GM20000 (cell line): ENCODE results near the gene DMD.
A peak's percentile ranks its signal among the peaks of the same experiment; 100 is the strongest.

ENCODE experiments used
- DNase-seq: peaks from one replicate; pipeline ENCODE4 v3.0.0; 2012; ENCODE audit warnings: low spot score
- TF ChIP-seq, protein P1 (sequence below): IDR thresholded peaks from 2 replicates; pipeline ENCODE4 v1.5.1; 2012; ENCODE audit warnings: mild to moderate bottlenecking, control low read depth; ENCODE audit errors: extremely low read depth, missing control alignments

The DMD gene

DNA sequence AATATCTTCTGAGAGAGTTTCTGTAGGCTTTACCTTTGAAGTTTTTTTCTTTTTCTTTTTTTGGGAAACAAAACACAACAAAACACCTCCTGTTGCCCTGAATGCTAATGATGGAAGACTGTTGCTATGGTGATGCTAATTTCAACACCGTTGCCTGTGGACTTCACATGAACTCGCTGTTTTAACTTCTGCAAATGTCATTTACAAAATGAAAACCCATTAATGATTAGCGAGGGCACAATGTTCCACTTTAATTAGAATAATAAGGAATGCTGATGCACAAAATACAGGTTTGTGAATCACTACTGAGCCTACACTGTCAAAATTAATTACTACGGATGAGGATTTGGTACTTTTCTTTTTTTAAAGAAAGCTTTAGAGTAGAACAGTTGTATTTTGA lies 1912.4 kb downstream of the DMD start:
- TF ChIP-seq, protein P1, sequence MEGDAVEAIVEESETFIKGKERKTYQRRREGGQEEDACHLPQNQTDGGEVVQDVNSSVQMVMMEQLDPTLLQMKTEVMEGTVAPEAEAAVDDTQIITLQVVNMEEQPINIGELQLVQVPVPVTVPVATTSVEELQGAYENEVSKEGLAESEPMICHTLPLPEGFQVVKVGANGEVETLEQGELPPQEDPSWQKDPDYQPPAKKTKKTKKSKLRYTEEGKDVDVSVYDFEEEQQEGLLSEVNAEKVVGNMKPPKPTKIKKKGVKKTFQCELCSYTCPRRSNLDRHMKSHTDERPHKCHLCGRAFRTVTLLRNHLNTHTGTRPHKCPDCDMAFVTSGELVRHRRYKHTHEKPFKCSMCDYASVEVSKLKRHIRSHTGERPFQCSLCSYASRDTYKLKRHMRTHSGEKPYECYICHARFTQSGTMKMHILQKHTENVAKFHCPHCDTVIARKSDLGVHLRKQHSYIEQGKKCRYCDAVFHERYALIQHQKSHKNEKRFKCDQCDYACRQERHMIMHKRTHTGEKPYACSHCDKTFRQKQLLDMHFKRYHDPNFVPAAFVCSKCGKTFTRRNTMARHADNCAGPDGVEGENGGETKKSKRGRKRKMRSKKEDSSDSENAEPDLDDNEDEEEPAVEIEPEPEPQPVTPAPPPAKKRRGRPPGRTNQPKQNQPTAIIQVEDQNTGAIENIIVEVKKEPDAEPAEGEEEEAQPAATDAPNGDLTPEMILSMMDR = no peak
- DNase-seq = no peak

DNA sequence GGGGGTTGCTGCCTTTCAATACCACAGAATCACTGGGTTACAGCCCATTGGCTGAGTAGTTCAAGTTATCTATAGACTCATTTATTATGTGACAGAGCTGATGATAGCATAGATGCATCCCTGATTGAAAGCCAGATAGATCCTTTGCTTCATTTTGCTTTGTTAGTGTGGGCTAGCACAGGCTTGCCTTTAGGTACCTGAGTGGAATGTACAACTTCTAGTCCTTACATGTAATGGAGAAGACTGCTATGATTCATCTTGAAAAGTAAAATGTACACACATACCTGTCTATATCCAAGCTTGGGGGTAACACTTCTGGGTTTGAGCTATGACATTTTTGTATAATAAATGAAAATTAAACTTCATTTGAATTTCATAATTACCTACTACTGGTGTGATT lies 1913.5 kb downstream of the DMD start:
- TF ChIP-seq, protein P1 = no peak
- no peak for DNase-seq

DNA sequence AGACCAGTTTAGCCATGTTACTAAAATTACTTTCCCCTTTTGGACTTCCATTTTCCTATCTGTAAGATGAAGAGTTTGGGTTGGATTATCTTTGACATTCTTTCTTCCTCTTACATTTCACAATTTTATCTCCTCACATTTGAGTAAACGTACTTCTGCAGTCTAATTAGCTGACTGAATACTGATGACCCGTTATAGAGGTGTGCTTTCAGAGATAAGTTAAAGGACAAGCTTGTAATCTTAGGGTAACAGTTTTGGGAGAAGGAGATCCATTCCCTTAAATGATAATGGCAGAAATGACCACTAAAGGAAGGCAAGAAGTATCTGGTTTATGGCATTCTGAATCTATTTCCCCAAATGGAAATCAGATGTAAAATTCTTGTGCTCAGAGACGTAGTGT lies 1916.9 kb downstream of the DMD start:
- DNase-seq = no peak
- TF ChIP-seq, protein P1 = no peak

DNA sequence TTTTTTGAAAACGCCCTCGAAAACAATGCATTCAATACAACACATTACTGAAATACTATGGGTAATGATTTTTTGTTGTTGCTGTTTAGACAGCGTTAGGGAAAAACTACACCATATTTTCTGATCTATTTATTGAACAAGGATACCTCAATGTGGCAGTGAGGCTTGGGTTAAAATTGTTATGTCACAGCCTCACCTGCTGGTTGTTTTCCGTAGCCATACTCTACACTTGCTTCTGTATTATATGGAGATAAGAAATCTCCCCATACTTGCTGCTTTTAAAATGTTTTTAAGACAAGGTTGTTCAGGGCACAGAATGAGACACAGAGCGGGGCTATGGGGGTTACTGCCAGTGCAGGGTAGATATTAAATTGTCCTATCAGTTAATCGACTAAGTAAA lies 1917.9 kb downstream of the DMD start:
- TF ChIP-seq, protein P1 = peak; percentile 18
- peak; percentile 2 for DNase-seq

DNA sequence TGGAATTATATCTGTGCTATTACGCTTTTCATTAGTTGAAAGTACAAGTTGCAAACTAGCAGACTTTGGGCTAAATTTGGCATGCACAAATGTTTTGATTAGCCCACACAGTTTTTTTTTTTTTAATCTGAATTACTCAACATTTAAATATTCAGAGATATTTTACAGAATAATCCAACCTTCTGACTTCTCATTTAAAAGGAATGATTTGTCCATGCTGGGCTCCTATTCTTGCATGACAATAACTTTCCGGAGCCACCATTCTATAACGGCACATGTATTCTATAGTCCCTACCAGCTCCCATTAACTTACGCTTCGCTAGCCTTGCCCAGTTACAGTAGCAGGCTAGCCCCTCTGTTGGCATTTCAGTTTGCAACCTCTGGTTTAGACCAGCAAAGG lies 1920.2 kb downstream of the DMD start:
- TF ChIP-seq, protein P1 = no peak
- no peak for DNase-seq

DNA sequence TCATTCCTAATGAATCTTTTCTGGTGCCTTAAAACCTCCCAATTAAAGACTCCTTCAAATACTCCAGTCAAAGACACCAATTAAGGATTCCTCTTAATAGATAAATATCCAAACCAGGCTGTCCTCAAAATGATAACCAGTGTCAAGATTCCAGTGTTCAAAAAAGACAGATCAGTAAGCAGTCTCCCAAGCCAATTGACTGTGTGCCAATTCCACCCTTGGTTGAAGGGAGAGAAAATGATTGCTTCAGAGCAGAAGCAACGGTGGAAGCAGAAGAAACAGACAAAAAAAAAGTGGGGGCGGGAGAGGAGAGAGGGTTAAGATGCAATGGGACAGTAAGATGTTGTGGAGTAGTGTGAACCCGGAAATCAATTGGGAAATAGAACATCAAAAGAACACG lies 1923.5 kb downstream of the DMD start:
- TF ChIP-seq, protein P1 = no peak

DNA sequence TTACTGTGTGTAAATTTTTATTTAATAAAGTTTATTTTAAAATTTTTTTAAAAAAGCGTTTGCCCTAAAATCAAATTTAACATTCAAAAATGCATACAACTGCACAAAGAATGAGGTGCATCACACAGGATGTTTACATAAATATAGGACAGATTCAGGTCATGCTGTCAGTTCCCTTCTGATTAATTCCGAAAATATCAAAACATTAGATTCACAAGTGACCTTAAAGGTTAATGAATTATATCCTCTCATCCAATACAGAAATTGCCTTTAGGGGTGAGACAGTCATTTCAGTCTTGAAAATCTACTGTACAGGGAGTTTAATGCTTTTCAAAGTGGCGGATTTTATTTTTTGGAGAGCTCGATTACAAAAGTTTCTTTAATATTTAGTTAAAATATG lies 1930.8 kb downstream of the DMD start:
- TF ChIP-seq, protein P1 = no peak
- DNase-seq = no peak

More for the DNA sequence above, 1923.5 kb downstream of the DMD start:
- DNase-seq = no peak
